ENCODE data around the gene CC2D2A.
A peak's percentile ranks its signal among the peaks of the same experiment; 100 is the strongest.

Gene CC2D2A

DNA sequence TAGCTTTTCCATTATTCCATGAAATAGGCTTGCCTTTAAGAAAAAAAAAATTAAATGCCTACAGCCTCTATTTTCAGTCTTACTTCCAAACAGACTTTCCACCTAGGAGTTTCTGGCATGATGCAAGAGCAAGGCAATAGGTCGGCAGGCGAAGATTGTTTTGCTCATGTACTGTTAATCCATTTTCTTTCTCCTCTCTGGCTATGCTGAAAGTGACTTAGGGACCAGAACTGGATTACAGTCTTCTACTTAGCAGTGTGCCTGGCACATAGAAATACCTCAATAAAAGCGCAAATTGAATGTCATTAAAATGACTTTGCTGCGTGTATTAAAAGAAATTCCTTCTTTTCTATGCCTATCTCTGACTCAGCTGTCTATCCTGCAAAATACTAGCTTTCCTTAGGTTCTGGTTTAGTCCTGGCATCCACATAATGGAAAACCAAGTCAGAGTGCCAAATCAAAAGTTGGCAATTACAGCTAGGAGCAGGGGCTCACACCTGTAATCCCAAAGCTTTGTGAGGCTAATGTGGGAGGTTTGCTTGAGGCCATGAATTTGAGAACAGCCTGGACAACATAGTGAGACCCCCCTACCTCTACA is 51.9 kb downstream of the CC2D2A start:
- peak in 1 of 2 experiments; percentile 3 for DNase-seq

GRCh38 chr4:15525080-15525479 is 55.4 kb downstream of the CC2D2A start:
- DNase-seq = no peak

- DNase-seq = no peak
Observed at GRCh38 chr4:15526924-15527592, 57.4 kb downstream of the CC2D2A start.

- DNase-seq = no peak
Observed at GRCh38 chr4:15531792-15532191, 62.1 kb downstream of the CC2D2A start.

- DNase-seq = no peak
Observed at GRCh38 chr4:15533817-15534216, 64.1 kb downstream of the CC2D2A start.

DNA sequence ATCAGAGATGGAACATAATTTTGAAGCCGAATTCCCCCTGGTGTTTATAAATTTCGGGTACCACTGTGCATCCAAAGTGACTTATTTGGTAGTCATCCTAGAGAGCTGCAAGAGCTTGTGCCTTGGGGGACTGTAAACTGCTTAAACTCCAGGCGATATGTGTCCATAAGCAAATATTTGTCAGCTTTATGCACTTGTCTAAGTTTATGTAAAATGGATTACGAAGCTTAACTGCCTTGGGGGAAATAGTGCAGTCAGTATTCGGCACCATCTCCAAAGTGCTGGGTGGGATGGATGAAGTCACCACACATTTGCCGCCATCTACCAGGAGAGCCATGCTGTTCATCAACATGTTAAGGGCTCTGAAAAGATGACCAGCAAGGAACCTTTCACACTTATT is 65.9 kb downstream of the CC2D2A start:
- no peak for DNase-seq

GRCh38 chr4:15536552-15537499 is 67.1 kb downstream of the CC2D2A start:
- no peak for DNase-seq

- DNase-seq = no peak
Observed at GRCh38 chr4:15541941-15542340, 72.3 kb downstream of the CC2D2A start.

DNA sequence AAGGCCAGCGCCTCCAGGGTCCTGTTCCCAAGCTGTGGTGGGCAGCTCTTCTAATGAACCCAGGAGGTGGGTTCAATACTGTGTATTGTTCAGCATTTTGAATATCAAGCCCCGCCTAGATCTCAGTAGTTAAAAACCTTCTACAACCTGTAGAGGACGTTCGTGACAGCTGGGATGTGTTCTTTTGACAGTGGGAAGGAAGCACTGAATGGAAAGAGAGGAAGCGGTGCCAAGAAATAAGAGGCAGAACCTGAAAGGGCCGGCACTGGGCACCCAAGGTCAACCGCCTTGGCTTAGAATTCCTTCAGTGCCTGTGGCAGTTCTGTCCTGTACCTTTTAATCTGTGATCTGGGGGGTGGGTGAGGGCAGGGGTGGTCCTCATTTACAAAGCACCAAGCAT is 73.1 kb downstream of the CC2D2A start:
- DNase-seq = no peak

DNA sequence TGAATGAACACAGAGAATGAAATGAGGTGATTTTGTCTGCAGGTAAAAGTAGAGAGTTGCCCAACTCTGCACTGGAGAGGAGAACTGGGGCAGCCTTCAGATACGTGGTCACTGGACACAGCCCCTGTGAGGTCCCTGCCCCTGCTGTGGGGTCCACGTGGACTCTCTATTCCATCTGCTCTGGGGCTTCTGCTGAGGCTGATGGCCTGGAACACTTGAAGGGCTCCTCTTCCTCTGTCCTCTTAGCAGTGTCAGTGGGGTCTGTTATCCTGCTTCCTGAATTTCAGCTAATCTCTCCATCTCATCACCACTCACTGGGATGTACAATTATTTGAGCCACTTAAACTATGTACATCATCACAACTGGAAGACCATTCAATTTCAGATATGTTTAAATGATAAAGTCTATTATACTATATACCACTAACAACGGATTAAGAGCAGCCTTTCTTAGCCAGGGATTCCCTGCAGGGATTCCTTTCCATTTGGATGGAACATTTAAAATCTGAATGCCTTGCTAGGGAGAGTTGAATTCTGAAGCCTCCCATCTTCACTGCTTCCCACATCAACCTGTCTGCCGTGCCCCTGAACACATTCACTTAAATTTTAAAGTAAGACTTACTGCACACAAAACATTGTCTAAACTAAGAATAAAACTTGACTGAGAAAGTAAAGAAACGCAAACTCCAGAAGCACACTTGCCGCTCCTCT is 74.0 kb downstream of the CC2D2A start:
- DNase-seq = no peak

DNA sequence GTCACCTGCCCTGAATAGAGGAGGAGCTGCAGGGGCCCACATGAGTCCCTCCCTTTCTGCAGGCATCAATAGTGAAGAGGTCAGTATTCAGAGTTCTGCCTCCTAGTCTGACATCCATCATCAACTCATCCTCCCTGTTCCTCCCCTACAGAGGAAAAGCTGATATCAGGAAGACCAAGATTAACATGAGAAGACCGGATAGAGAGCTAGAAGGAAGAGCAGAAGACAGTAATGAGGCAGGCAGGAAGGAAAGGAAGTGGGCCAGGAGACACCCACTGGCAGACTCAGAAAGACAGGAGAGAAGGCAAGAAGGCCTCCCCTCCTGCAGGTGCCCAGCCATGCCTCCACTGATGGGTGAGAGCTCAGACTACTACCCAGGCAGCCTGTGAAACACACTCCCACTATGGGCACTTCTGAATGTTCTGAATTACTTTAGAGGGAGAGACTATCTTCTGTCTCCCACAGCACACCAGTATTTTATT is 74.6 kb downstream of the CC2D2A start:
- no peak for DNase-seq

DNA sequence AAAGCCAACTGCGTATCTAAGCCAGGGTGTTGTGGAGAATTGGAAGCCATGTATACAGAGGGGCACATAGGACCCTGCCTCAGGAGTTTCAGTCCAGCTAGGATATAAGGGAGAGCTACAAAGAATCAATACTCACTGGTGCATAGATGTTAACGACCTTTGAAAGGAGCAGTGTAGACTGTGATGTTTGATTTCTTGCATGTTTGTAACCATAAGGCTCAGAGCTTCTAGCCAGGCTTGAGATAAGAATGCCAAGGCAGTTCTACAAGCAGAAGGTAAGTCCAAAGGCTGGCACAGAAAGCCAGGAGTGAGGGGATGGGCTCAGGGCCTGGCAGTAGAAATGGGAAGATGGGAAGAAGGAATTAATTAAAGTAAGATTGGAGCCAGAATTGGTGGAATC is 75.7 kb downstream of the CC2D2A start:
- no peak for DNase-seq

- DNase-seq = no peak
Observed at GRCh38 chr4:15547392-15547791, 77.7 kb downstream of the CC2D2A start.

DNA sequence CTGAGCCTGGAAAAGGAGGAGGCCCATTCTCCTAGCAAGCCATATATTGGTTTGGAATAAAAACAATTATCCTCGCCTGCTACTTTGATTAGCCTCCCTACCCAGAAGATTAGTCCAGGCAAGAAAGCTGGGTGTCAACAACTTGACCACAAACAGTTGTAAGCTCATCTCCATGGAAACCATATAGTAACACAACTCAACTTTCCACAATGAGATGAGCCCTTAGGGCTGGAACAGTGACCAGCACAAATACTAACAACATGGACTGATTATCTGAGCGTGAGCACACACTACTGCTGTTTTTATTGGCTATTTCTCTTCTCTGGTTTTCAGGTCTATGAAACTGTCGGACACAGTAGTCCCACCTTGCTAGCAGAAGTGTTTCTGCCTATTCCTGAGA is 80.8 kb downstream of the CC2D2A start:
- DNase-seq = no peak

- no peak for DNase-seq
Observed at GRCh38 chr4:15551740-15552446, 82.2 kb downstream of the CC2D2A start.

GRCh38 chr4:15552557-15553362 is 83.1 kb downstream of the CC2D2A start:
- no peak for DNase-seq

DNA sequence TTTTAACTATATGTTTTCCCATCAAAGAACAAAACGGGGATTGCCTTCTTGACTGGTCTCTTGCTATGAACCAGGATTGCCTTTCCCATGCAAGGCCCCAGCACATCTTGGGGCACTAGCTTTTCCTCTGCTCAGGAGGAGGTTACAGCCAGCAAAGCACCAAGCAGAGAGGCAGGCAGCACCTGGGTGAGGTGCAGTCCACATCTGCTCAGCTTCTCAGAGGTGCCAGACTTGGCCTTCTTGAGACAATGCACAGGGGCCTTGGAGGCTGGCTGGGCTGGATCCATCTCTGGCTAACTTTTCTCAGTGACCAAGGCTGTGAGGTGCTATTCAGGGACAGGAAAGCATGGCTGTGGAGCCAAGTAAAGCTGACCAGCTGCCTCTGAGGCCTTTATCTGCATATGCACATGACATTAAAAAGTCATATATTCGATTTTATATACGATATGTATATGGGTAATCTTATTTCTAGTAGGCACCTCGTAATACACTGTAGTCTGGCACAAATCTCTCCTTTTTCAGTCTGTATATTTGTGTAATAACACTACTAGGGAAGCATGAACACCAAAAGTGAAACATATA is 86.9 kb downstream of the CC2D2A start:
- DNase-seq = no peak

GRCh38 chr4:15557786-15558550 is 88.3 kb downstream of the CC2D2A start:
- DNase-seq = no peak

GRCh38 chr4:15558561-15558960 is 88.9 kb downstream of the CC2D2A start:
- DNase-seq = no peak

DNA sequence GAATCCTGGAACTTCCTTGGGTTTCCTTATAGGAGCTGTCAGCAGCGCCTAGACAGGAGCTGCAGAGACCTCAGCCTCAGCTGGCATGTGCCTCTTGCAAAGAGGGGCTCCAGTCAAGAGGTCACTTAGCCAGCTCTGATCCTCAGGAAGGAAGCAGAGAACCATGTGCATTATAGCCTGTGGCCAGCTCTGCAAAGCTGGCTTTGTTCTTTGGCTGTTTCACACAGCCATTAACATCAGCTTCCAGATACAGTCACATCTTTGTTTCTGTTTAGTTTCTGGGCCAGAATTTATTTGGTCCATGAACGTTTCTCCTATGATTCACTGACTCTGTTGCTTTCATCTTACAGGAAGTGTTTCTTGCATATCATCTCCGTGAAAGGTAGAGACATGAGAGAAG is 92.4 kb downstream of the CC2D2A start:
- no peak for DNase-seq

All from NCI-H1930 (cell line).